GM12878 (cell line): ENCODE data around the gene EFNA2.

Experiments
- HDAC2 ChIP-seq: fragments of 200-600 bp; sonication (generic); IDR thresholded peaks from 2 replicates; pipeline ENCODE4 v1.6.1; 2017
- SRF ChIP-seq, 2 experiments: IDR thresholded peaks; 2 replicates each; pipeline ENCODE4 v1.6.1; 2011; ENCODE audit warnings: low read depth in 2 of 2, low read length in 2 of 2, mild to moderate bottlenecking in 1 of 2, moderate library complexity in 1 of 2
- TF ChIP-seq, protein P1 (sequence below): fragments of 450-650 bp; IDR thresholded peaks from 2 replicates; pipeline ENCODE4 v1.6.1; 2017; ENCODE audit warnings: mild to moderate bottlenecking
- TF ChIP-seq, protein P2 (sequence below), 3 experiments: IDR thresholded peaks in 2 of 3; conservative IDR thresholded peaks in 1 of 3; 2 replicates each; pipeline ENCODE4 v1.5.1; 2011; ENCODE audit warnings: low read depth in 3 of 3, low read length in 3 of 3, mild to moderate bottlenecking in 3 of 3, control low read depth in 2 of 3, moderate library complexity in 2 of 3, inconsistent platforms in 1 of 3, mixed read lengths in 1 of 3; ENCODE audit not compliant: control insufficient read depth in 2 of 3, insufficient read depth in 1 of 3; ENCODE audit errors: extremely low read depth in 1 of 3

DNA sequence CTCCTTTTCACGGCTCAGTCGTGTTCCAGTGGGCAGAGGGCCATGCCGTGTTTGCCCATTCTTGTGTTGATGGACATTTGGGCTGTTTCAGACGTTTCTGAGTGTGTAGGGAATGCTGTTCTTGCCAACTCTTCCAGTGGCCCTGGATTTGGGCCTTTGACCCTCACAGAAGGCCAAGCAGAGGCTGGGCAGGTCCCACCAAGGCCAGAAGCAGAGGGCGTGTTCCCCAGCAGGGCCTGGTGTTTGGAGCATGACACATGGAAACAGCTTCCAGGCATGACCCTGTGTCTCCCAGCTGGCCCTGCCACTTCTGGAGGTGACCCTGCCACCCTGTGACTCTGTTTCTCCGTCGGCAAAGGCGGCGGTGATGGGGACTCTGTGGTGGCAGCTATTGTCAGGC is 35.9 kb downstream of the EFNA2 start:
- TF ChIP-seq SRF (IDR thresholded peaks at IDR 0.05; ENCODE audit: low read depth in 2 of 2, low read length in 2 of 2) (no peak), HDAC2 (no peak)
- TF ChIP-seq, protein P1, sequence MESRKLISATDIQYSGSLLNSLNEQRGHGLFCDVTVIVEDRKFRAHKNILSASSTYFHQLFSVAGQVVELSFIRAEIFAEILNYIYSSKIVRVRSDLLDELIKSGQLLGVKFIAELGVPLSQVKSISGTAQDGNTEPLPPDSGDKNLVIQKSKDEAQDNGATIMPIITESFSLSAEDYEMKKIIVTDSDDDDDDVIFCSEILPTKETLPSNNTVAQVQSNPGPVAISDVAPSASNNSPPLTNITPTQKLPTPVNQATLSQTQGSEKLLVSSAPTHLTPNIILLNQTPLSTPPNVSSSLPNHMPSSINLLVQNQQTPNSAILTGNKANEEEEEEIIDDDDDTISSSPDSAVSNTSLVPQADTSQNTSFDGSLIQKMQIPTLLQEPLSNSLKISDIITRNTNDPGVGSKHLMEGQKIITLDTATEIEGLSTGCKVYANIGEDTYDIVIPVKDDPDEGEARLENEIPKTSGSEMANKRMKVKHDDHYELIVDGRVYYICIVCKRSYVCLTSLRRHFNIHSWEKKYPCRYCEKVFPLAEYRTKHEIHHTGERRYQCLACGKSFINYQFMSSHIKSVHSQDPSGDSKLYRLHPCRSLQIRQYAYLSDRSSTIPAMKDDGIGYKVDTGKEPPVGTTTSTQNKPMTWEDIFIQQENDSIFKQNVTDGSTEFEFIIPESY: no peak
- TF ChIP-seq, protein P2, sequence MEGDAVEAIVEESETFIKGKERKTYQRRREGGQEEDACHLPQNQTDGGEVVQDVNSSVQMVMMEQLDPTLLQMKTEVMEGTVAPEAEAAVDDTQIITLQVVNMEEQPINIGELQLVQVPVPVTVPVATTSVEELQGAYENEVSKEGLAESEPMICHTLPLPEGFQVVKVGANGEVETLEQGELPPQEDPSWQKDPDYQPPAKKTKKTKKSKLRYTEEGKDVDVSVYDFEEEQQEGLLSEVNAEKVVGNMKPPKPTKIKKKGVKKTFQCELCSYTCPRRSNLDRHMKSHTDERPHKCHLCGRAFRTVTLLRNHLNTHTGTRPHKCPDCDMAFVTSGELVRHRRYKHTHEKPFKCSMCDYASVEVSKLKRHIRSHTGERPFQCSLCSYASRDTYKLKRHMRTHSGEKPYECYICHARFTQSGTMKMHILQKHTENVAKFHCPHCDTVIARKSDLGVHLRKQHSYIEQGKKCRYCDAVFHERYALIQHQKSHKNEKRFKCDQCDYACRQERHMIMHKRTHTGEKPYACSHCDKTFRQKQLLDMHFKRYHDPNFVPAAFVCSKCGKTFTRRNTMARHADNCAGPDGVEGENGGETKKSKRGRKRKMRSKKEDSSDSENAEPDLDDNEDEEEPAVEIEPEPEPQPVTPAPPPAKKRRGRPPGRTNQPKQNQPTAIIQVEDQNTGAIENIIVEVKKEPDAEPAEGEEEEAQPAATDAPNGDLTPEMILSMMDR (IDR thresholded peaks at IDR 0.05 in 2 of 3, conservative IDR thresholded peaks at IDR 0.05 in 1 of 3; ENCODE audit: control insufficient read depth in 2 of 3, extremely low read depth in 1 of 3, insufficient read depth in 1 of 3, low read depth in 3 of 3, low read length in 3 of 3): no peak
